Gastrocnemius medialis (tissue), 4 donors: ENCODE measurements around the gene SLC25A18.

Source experiments
- CTCF ChIP-seq, 5 experiments: fragments of 450-650 bp in 3 of 5; fragments of 200-600 bp in 2 of 5; sonication (generic) in 2 of 5; IDR thresholded peaks in 4 of 5; conservative IDR thresholded peaks in 1 of 5; 1 replicate in 4 of 5; 2 replicates in 1 of 5; pipeline ENCODE4 v1.5.1; 2016 to 2019; ENCODE audit warnings: antibody characterized with exemption in 5 of 5, mild to moderate bottlenecking in 3 of 5, moderate library complexity in 3 of 5
- POLR2A ChIP-seq, 2 donors: fragments of 450-650 bp; IDR thresholded peaks; one replicate each; pipeline ENCODE4 v1.6.1; 2017; ENCODE audit warnings: antibody characterized with exemption in 2 of 2, mild to moderate bottlenecking in 2 of 2, moderate library complexity in 2 of 2

- TF ChIP-seq CTCF (IDR thresholded peaks at IDR 0.05 in 4 of 5, conservative IDR thresholded peaks at IDR 0.05 in 1 of 5) (no peak), POLR2A (IDR thresholded peaks at IDR 0.05) (no peak)
Measured at GRCh38 chr22:17613280-17613679, 50.0 kb downstream of the SLC25A18 start.
